GM12878 (cell line): ENCODE measurements around the gene MRTFB. TPM values are rescaled to one million over a fixed set of nuclear protein-coding genes. Genes with fewer than 3 reads are reported as not detected.
A peak's percentile ranks its signal among the peaks of the same experiment; 100 is the strongest.

Source experiments
- ATAC-seq: fragments of 200-7000 bp; cut with Tn5 transposase; 3 replicates; pipeline ENCODE4 v1.9.1; 2020; ENCODE audit warnings: mild to moderate bottlenecking, moderate library complexity
- BruUV-seq: library from RNA; stranded (reverse); fragments of 400-500 nt; replicated peaks from 2 replicates; lab custom pipeline; 2021; lab: Mats Ljungman, UMichigan
- CTCF ChIA-PET: fragments of 300-600 bp; sonication (Branson Sonifier 250); formaldehyde crosslinking; extraction: SDS; loops from one replicate; lab custom pipeline; 2021; ENCODE audit warnings: inconsistent platforms; lab: Yijun Ruan, JAX
- POLR2A ChIA-PET: fragments of 350-600 bp; formaldehyde crosslinking; extraction: SDS; loops from one replicate; lab custom pipeline; 2021; ENCODE audit warnings: inconsistent platforms; lab: Charles Lee
- RAD21 ChIA-PET: fragments of 300-600 bp; sonication (Branson Sonifier 250); formaldehyde crosslinking; loops from one replicate; lab custom pipeline; 2023; ENCODE audit warnings: antibody characterized with exemption; ENCODE audit not compliant: unreplicated experiment; lab: Charles Lee
- SMC1A ChIA-PET: fragments of 300-600 bp; sonication (Branson Sonifier 250); formaldehyde crosslinking; loops from one replicate; lab custom pipeline; 2023; ENCODE audit not compliant: unreplicated experiment, uncharacterized antibody; lab: Charles Lee
- DNase-seq: peaks from one replicate; pipeline ENCODE4 v3.0.0-alpha.2; 2011; ENCODE audit warnings: low read depth, low spot score
- FAIRE-seq: peaks from 3 replicates; lab custom pipeline; 2011; peaks lifted over from hg19 to GRCh38; lab: Jason Lieb, UNC
- H2AFZ ChIP-seq: 2 replicates; pipeline ENCODE4 v1.6.0; 2011; ENCODE audit warnings: low read depth, low read length, control low read depth; ENCODE audit not compliant: control insufficient read depth
- H3K27ac ChIP-seq: 2 replicates; pipeline ENCODE4 v1.5.1; 2011; ENCODE audit warnings: control low read depth; ENCODE audit not compliant: control insufficient read depth, insufficient read depth
- H3K27me3 ChIP-seq, 2 experiments: replicated peaks in 1 of 2; 2 replicates each; pipeline versions ENCODE4 v1.6.0 to v1.6.1; 2011; ENCODE audit warnings: low read length in 1 of 2; ENCODE audit not compliant: control insufficient read depth in 2 of 2, insufficient read depth in 2 of 2
- H3K36me3 ChIP-seq, 2 experiments: 2 replicates each; pipeline ENCODE4 v1.5.1; 2011; ENCODE audit warnings: low read length in 1 of 2; ENCODE audit not compliant: control insufficient read depth in 2 of 2, insufficient read depth in 2 of 2
- H3K4me1 ChIP-seq: 2 replicates; pipeline ENCODE4 v1.6.1; 2011; ENCODE audit warnings: mild to moderate bottlenecking, low read length, moderate library complexity, mixed read lengths; ENCODE audit not compliant: control insufficient read depth, insufficient read depth
- H3K4me2 ChIP-seq: 2 replicates; pipeline ENCODE4 v1.6.0; 2011; ENCODE audit warnings: control low read depth; ENCODE audit not compliant: control insufficient read depth, insufficient read depth
- H3K4me3 ChIP-seq: fragments of 200-600 bp; sonication (generic); 2 replicates; pipeline ENCODE4 v1.5.1; 2016
- H3K79me2 ChIP-seq: 2 replicates; pipeline ENCODE4 v1.6.0; 2011; ENCODE audit warnings: low read length; ENCODE audit not compliant: control insufficient read depth, insufficient read depth
- H3K9ac ChIP-seq: 2 replicates; pipeline ENCODE4 v1.8.0; 2011; ENCODE audit warnings: low read length, control low read depth, mixed read lengths; ENCODE audit not compliant: control insufficient read depth, insufficient read depth
- H3K9me3 ChIP-seq: replicated peaks from 3 replicates; pipeline ENCODE4 v1.5.1; 2011; ENCODE audit warnings: mild to moderate bottlenecking, low read length; ENCODE audit not compliant: control insufficient read depth, insufficient read depth
- H4K20me1 ChIP-seq: 2 replicates; pipeline ENCODE4 v1.6.0; 2011; ENCODE audit not compliant: control insufficient read depth, insufficient read depth
- ESRRA ChIP-seq: IDR thresholded peaks from 2 replicates; pipeline ENCODE4 v1.6.1; 2012; ENCODE audit warnings: mild to moderate bottlenecking, low read length, improper control_type of control experiment
- HDAC6 ChIP-seq: fragments of 200-600 bp; sonication (generic); IDR thresholded peaks from one replicate; pipeline ENCODE4 v1.8.0; 2017; ENCODE audit warnings: antibody characterized with exemption; ENCODE audit not compliant: unreplicated experiment
- SKIL ChIP-seq: fragments of 450-650 bp; IDR thresholded peaks from 2 replicates; pipeline ENCODE4 v1.6.1; 2017; ENCODE audit warnings: mild to moderate bottlenecking, low read depth, inconsistent platforms; ENCODE audit not compliant: poor library complexity, severe bottlenecking
- WGBS: methylation state at CpG from one replicate; pipeline ENCODE4 v1.1.6; 2016; ENCODE audit warnings: low lambda C conversion rate; ENCODE audit not compliant: insufficient replicate concordance, insufficient coverage; ENCODE audit errors: missing lambda C conversion rate; 5-methylcytosine and 5-hydroxymethylcytosine counted together
- in situ Hi-C: fragments of 300-500 bp; cut with MboI; formaldehyde crosslinking; loops from 9 replicates; pipeline ENCODE4 v1.14.3; 2018; ENCODE audit warnings: mixed read lengths
- intact Hi-C: fragments of 100-400 bp; cut with micrococcal nuclease; formaldehyde crosslinking; loops from one replicate; pipeline ENCODE4 v1.14.2; 2022; ENCODE audit not compliant: unreplicated experiment
- polyA plus RNA-seq, 11 experiments: library from polyadenylated mRNA; depleted of rRNA in 4 of 11; unstranded in 6 of 11; stranded (reverse) in 5 of 11; fragments of >200 nt; fragmentation: Nextera tagmentation in 4 of 11; fragmentation: Illumina TruSeq in 1 of 11; extraction: Ambion mirVana in 4 of 11; extraction: Trizol in 1 of 11; gene quantifications; 1 replicate in 1 of 11; 2 replicates in 10 of 11; pipeline versions ENCODE4 v1.2.1 to v1.2.3, GENCODE V29; 2011 to 2016; ENCODE audit warnings: inconsistent platforms in 2 of 11, missing spikeins in 2 of 11, low read depth in 1 of 11
- total RNA-seq, 4 experiments: library from RNA; depleted of rRNA in 3 of 4; stranded (reverse); fragments of >200 nt in 3 of 4; fragmentation: Illumina TruSeq in 1 of 4; extraction: Trizol in 1 of 4; gene quantifications; 2 replicates each; pipeline versions ENCODE4 v1.2.1 to v1.2.3, GENCODE V29; 2013 to 2021

MRTFB gene
- total and polyA plus RNA-seq, 10 of the 15 experiments (the other 5 are each of a cell fraction or from before 2014, with no cell fraction given): 2.1 to 14.3 (median 8.0) TPM

GRCh38 chr16:14303639-14304394, 232.7 kb downstream of the MRTFB start (continued):
- TF ChIP-seq SKIL: no peak
- TF ChIP-seq, all 136 proteins: peak for 6

- in situ Hi-C loops: loop anchor here (5.0 kb wide), 1 partner anchor 102 kb away; no protein-coding TSS in a partner anchor
- RAD21 ChIA-PET: interaction anchor here (0.5 to 8.9 kb wide), 9 partner anchors 11 to 368 kb away, joined by 3 to 75 read pairs (median 7); no protein-coding TSS in a partner anchor
- H3K4me1 ChIP-seq: peaks cover 39% of the 10 kb centered on the region
- FAIRE-seq (no peak), ATAC-seq (no peak), DNase-seq (no peak)
- H3K36me3 ChIP-seq: no peaks in the 10 kb centered on the region
- TF ChIP-seq ESRRA (no peak), HDAC6 (peak; percentile 3)
- POLR2A ChIA-PET: interaction anchor here (0.7 to 2.0 kb wide), 3 partner anchors 50 to 325 kb away, joined by 3 to 5 read pairs (median 3); partner anchors contain the start of gene PARN
- intact Hi-C loops: loop anchor here (2.0 to 10.0 kb wide), 3 partner anchors 102 to 327 kb away; partner anchors contain the start of genes BFAR and PARN
- 74% methylated on average over 12 of the region's 12 CpGs for WGBS
- H3K4me3 ChIP-seq: peak overlapping the region; percentile 91
- H3K79me2 ChIP-seq: peaks cover 81% of the 10 kb centered on the region
- no peaks in the 10 kb centered on the region; the same call in 2 of the 3 replicates for H3K9me3 ChIP-seq
- H4K20me1 ChIP-seq: no peaks in the 10 kb centered on the region
- SMC1A ChIA-PET: interaction anchor here (0.6 to 10.7 kb wide), 17 partner anchors 11 to 307 kb away, joined by 3 to 95 read pairs (median 4); no protein-coding TSS in a partner anchor
- peak overlapping the region; percentile 92 for H3K27ac ChIP-seq
- H3K4me2 ChIP-seq: peak overlapping the region; percentile 78
- no TSS peak for BruUV-seq
- CTCF ChIA-PET: interaction anchor here (0.6 to 8.9 kb wide), 11 partner anchors 12 to 385 kb away, joined by 3 to 49 read pairs (median 5); partner anchors contain the start of gene ERCC4
- H2AFZ ChIP-seq: no peak overlapping the region
- H3K27me3 ChIP-seq: no peaks in the 10 kb centered on the region
- H3K9ac ChIP-seq: peak overlapping the region; percentile 92
Observed at GRCh38 chr16:14304891-14305460, 233.9 kb downstream of the MRTFB start.
